K562 (cell line): ENCODE data around the gene TMBIM4. TPM values are rescaled to one million over a fixed set of nuclear protein-coding genes. Genes with fewer than 3 reads are reported as not detected.

Experiments used
- DNMT1 ChIP-seq: fragments of 450-650 bp; IDR thresholded peaks from 2 replicates; pipeline ENCODE4 v1.6.1; 2016; ENCODE audit warnings: antibody characterized with exemption, mild to moderate bottlenecking
- GABPA ChIP-seq: fragments of 200-800 bp; sonication (Bioruptor generic); conservative IDR thresholded peaks from 2 replicates; pipeline ENCODE4 v1.6.1; 2016; ENCODE audit warnings: low read depth, missing genetic modification characterization, missing compliant biosample characterization
- HNRNPLL ChIP-seq: fragments of 200-400 bp; formaldehyde crosslinking; IDR thresholded peaks from 2 replicates; pipeline ENCODE4 v1.6.1; 2017; ENCODE audit warnings: low read length, low read depth, mild to moderate bottlenecking; ENCODE audit not compliant: poor library complexity, severe bottlenecking
- HNRNPUL1 ChIP-seq: fragments of 200-400 bp; formaldehyde crosslinking; IDR thresholded peaks from 2 replicates; pipeline ENCODE4 v1.6.1; 2017; ENCODE audit warnings: low read length
- MED1 ChIP-seq: sonication (generic); formaldehyde crosslinking; IDR thresholded peaks from 2 replicates; pipeline ENCODE4 v1.8.1; 2023; ENCODE audit warnings: missing genetic modification reagents, borderline replicate concordance
- NBN ChIP-seq: fragments of 450-650 bp; IDR thresholded peaks from 2 replicates; pipeline ENCODE4 v1.6.1; 2016; ENCODE audit warnings: low read depth, mild to moderate bottlenecking
- NFE2 ChIP-seq: IDR thresholded peaks from 2 replicates; pipeline ENCODE4 v1.6.1; 2014; ENCODE audit warnings: antibody characterized with exemption, low read depth
- NFIC ChIP-seq: fragments of 450-650 bp; IDR thresholded peaks from 2 replicates; pipeline ENCODE4 v1.6.1; 2017; ENCODE audit warnings: mild to moderate bottlenecking, inconsistent platforms
- POLR2G ChIP-seq: fragments of 200-400 bp; formaldehyde crosslinking; IDR thresholded peaks from 2 replicates; pipeline ENCODE4 v1.6.1; 2017; ENCODE audit warnings: low read depth, mild to moderate bottlenecking, antibody characterized with exemption, low read length, moderate library complexity
- POLR2H ChIP-seq: IDR thresholded peaks from 2 replicates; pipeline ENCODE4 v1.6.1; 2016; ENCODE audit warnings: missing genetic modification characterization, low read depth, mild to moderate bottlenecking, control low read depth, missing compliant biosample characterization, moderate library complexity
- PREB ChIP-seq: sonication (generic); formaldehyde crosslinking; IDR thresholded peaks from 2 replicates; pipeline ENCODE4 v1.8.1; 2023; ENCODE audit warnings: mild to moderate bottlenecking, missing genetic modification reagents
- RAD21 ChIP-seq, 2 experiments: fragments of 250-450 bp in 1 of 2; fragments of 450-650 bp in 1 of 2; sonication (Bioruptor Pico) in 1 of 2; formaldehyde crosslinking in 1 of 2; IDR thresholded peaks in 1 of 2; conservative IDR thresholded peaks in 1 of 2; 2 replicates each; pipeline versions ENCODE4 v1.4.0 to v1.8.0; 2020 to 2022; ENCODE audit warnings: mild to moderate bottlenecking in 2 of 2, moderate library complexity in 1 of 2
- TAL1 ChIP-seq: fragments of 450-650 bp; IDR thresholded peaks from 2 replicates; pipeline ENCODE4 v1.6.1; 2016; ENCODE audit warnings: mild to moderate bottlenecking
- TOE1 ChIP-seq, 2 experiments: fragments of 450-650 bp in 1 of 2; sonication (generic) in 1 of 2; formaldehyde crosslinking in 1 of 2; IDR thresholded peaks; 2 replicates each; pipeline versions ENCODE4 v1.7.1 to v1.8.0; 2016 to 2022; ENCODE audit warnings: borderline replicate concordance in 2 of 2, mild to moderate bottlenecking in 2 of 2, antibody characterized with exemption in 1 of 2, inconsistent platforms in 1 of 2, low read depth in 1 of 2, missing genetic modification reagents in 1 of 2, moderate library complexity in 1 of 2
- TRIM25 ChIP-seq: fragments of 450-650 bp; IDR thresholded peaks from 2 replicates; pipeline ENCODE4 v1.7.0; 2016; ENCODE audit warnings: borderline replicate concordance
- ZBTB17 ChIP-seq: fragments of 450-650 bp; formaldehyde crosslinking; IDR thresholded peaks from 2 replicates; pipeline ENCODE4 v1.4.0; 2020; ENCODE audit warnings: mild to moderate bottlenecking
- ZFP36 ChIP-seq: fragments of 150-350 bp; IDR thresholded peaks from 2 replicates; pipeline ENCODE4 v1.6.1; 2018; ENCODE audit warnings: low read length, low read depth; ENCODE audit not compliant: partially characterized antibody
- ZNF695 ChIP-seq: fragments of 450-650 bp; formaldehyde crosslinking; IDR thresholded peaks from 2 replicates; pipeline ENCODE4 v1.4.0; 2020; ENCODE audit warnings: mild to moderate bottlenecking, moderate library complexity
- ZNF740 ChIP-seq, 3 experiments: fragments of 200-800 bp in 1 of 3; sonication (Bioruptor generic) in 1 of 3; sonication (generic) in 1 of 3; formaldehyde crosslinking in 1 of 3; IDR thresholded peaks; 2 replicates each; pipeline versions ENCODE4 v1.6.1 to v1.8.0; 2016 to 2022; ENCODE audit warnings: mild to moderate bottlenecking in 2 of 3, missing compliant biosample characterization in 2 of 3, missing genetic modification characterization in 2 of 3, missing genetic modification reagents in 1 of 3
- polyA plus RNA-seq, 8 experiments: library from polyadenylated mRNA; depleted of rRNA in 4 of 8; stranded (reverse) in 5 of 8; unstranded in 3 of 8; fragments of >200 nt; fragmentation: Nextera tagmentation in 2 of 8; fragmentation: Illumina TruSeq in 1 of 8; extraction: Ambion mirVana in 2 of 8; extraction: Trizol in 1 of 8; gene quantifications; 2 replicates each; pipeline versions ENCODE4 v1.2.1 to v1.2.3, GENCODE V29; 2011 to 2014; ENCODE audit warnings: inconsistent platforms in 1 of 8, missing spikeins in 1 of 8
- total RNA-seq, 7 experiments: library from RNA; depleted of rRNA in 6 of 7; stranded (reverse); fragments of >200 nt in 6 of 7; fragmentation: Illumina TruSeq in 2 of 7; extraction: Trizol in 2 of 7; gene quantifications; 2 replicates each; pipeline versions ENCODE4 v1.2.1 to v1.2.3, GENCODE V29; 2011 to 2021; ENCODE audit warnings: low replicate concordance in 1 of 7

The TMBIM4 gene
- total and polyA plus RNA-seq, 9 of the 15 experiments (the other 6 are each of a cell fraction or from before 2014, with no cell fraction given), result 18.6 to 272 (median 50.0) TPM

GRCh38 chr12:66130267-66131066 is 39.3 kb downstream of the TMBIM4 start, which contains the start of gene LLPH (continued):
- TF ChIP-seq RAD21 (CRISPR knock-in tag; conservative IDR thresholded peaks at IDR 0.05 in 1 of 2, IDR thresholded peaks at IDR 0.05 in 1 of 2), result no peak
- TF ChIP-seq HNRNPLL, result no peak
- peak; percentile 97 for TF ChIP-seq GABPA (tag)
- TF ChIP-seq POLR2H (tag), result peak; percentile 84
- no peak for TF ChIP-seq MED1 (CRISPR knock-in tag)
- no peak for TF ChIP-seq NFE2
- TF ChIP-seq TAL1, result no peak
- no peak for TF ChIP-seq DNMT1
- TF ChIP-seq NBN, result no peak
- TF ChIP-seq HNRNPUL1, result no peak
- no peak for TF ChIP-seq ZNF695
- no peak for TF ChIP-seq TOE1 (IDR thresholded peaks at IDR 0.05; ENCODE audit: borderline replicate concordance)
- TF ChIP-seq TOE1 (CRISPR knock-in tag; IDR thresholded peaks at IDR 0.05; ENCODE audit: borderline replicate concordance, low read depth), result no peak
- peak; percentile 94 for TF ChIP-seq POLR2G
- no peak for TF ChIP-seq TRIM25
- TF ChIP-seq PREB (CRISPR knock-in tag), result no peak
- no peak for TF ChIP-seq ZNF740 (CRISPR knock-in tag; IDR thresholded peaks at IDR 0.05)
- no peak for TF ChIP-seq ZNF740 (tag; IDR thresholded peaks at IDR 0.05)
- TF ChIP-seq NFIC, result 0 out of 2 replicates have a peak, but pooled peaks have one; percentile 4
- TF ChIP-seq ZBTB17, result 0 out of 2 replicates have a peak, but pooled peaks have one; percentile 45
- no peak for TF ChIP-seq ZFP36
